ENCODE results near the gene GPM6B. TPM values are rescaled to one million over a fixed set of nuclear protein-coding genes. Genes with fewer than 3 reads are reported as not detected.

GPM6B gene
- total RNA-seq (2014; rRNA removed) = 4.4 and 14.4 TPM in 2 replicates
- polyA plus RNA-seq (2012) = 0.18 TPM

GRCh38 chrX:13816643-13817627, at the start of gene GPM6B:
TSS of gene GPM6B (minus strand) at chrX:13817093. CDS start at chrX:13816904, 189 bp downstream.
- DNase-seq (ENCODE audit: low read depth) = no peak

GRCh38 chrX:13864264-13864663, 47.4 kb upstream of the GPM6B start:
- no peak for DNase-seq (ENCODE audit: low read depth)

- DNase-seq (ENCODE audit: low read depth) = no peak
Measured at GRCh38 chrX:13863324-13863723, 46.4 kb upstream of the GPM6B start.

- no peak for DNase-seq (ENCODE audit: low read depth)
Measured at GRCh38 chrX:13859724-13860123, 42.8 kb upstream of the GPM6B start.

GRCh38 chrX:13857804-13858203, 40.9 kb upstream of the GPM6B start:
- DNase-seq (ENCODE audit: low read depth) = no peak

- DNase-seq (ENCODE audit: low read depth) = peak; percentile 6
Measured at GRCh38 chrX:13855689-13856450, 39.0 kb upstream of the GPM6B start.

- no peak for DNase-seq (ENCODE audit: low read depth)
Measured at GRCh38 chrX:13854003-13854402, 37.1 kb upstream of the GPM6B start.

GRCh38 chrX:13852001-13852695, 35.3 kb upstream of the GPM6B start:
- DNase-seq (ENCODE audit: low read depth) = no peak

- peak; percentile 19 for DNase-seq (ENCODE audit: low read depth)
Measured at GRCh38 chrX:13845721-13846378, 29.0 kb upstream of the GPM6B start.

GRCh38 chrX:13843150-13843721, 26.3 kb upstream of the GPM6B start:
- peak; percentile 18 for DNase-seq (ENCODE audit: low read depth)

- DNase-seq (ENCODE audit: low read depth) = no peak
Measured at GRCh38 chrX:13840121-13840520, 23.2 kb upstream of the GPM6B start.

- DNase-seq (ENCODE audit: low read depth) = no peak
Measured at GRCh38 chrX:13837290-13837745, 20.4 kb upstream of the GPM6B start.

- no peak for DNase-seq (ENCODE audit: low read depth)
Measured at GRCh38 chrX:13836575-13836974, 19.7 kb upstream of the GPM6B start.

GRCh38 chrX:13835825-13836224, 18.9 kb upstream of the GPM6B start:
- no peak for DNase-seq (ENCODE audit: low read depth)

- DNase-seq (ENCODE audit: low read depth) = no peak
Measured at GRCh38 chrX:13834355-13834754, 17.5 kb upstream of the GPM6B start.

- no peak for DNase-seq (ENCODE audit: low read depth)
Measured at GRCh38 chrX:13829983-13830382, 13.1 kb upstream of the GPM6B start.

- no peak for DNase-seq (ENCODE audit: low read depth)
Measured at GRCh38 chrX:13828392-13828791, 11.5 kb upstream of the GPM6B start.

- DNase-seq (ENCODE audit: low read depth) = no peak
Measured at GRCh38 chrX:13827298-13828090, 10.6 kb upstream of the GPM6B start.

- no peak for DNase-seq (ENCODE audit: low read depth)
Measured at GRCh38 chrX:13826770-13827169, 9.9 kb upstream of the GPM6B start.

- no peak for DNase-seq (ENCODE audit: low read depth)
Measured at GRCh38 chrX:13825178-13825762, 8.4 kb upstream of the GPM6B start.

All from LHCN-M2 (cell line).